ENCODE results near the gene SUSD1.

Gene SUSD1

DNA sequence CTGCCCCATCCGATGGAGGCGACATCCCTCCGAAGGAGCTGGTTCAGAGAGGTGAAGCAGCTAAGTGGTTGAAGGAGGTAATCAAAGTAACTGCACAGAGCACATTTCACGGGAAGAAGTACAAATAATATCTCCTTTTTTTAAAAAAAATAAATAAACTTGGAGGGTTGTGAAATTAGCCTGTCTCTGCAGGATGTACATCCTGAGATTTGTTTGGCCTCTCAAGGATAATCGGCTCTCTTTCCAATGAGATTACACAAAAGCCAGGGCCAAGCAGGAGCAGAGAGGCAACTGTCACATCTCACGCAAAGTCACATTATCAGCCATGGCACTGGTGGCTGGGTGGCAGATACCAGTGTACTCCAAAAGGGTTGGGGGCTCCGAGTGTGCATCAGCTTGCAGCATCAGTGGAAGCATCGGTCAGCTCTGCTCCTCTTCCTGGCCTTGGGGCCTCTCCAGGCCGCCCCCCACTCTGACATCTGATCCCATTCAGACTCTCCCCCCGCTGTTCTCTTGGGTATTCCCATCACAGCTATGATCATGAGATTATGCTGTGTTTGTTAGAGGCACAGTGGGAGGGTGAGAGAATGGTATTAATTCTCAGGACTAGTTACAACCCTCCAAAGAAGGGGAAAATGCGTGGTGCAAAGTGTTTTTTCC, 168.6 kb downstream of the SUSD1 start:
- no peak for DNase-seq

DNA sequence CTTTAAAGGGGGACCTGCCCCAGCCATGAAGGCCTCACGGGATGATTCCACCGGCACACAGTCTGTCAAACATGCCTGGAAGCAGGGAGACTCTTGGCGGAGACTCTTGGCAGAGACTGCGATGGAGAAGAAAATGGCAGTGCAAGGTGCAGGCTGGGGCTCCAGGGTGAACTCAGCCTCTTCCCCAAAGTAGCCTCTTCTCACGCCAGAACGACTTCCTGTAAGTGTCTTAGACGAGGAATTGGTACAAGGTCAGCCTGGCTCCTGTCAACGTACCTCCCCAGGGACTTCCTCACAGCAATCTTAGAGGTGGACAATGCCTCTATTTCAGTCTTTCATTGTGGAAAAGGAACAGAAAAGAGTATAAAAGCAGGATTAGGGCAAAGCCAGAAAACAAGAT, 169.2 kb downstream of the SUSD1 start:
- DNase-seq = no peak

DNA sequence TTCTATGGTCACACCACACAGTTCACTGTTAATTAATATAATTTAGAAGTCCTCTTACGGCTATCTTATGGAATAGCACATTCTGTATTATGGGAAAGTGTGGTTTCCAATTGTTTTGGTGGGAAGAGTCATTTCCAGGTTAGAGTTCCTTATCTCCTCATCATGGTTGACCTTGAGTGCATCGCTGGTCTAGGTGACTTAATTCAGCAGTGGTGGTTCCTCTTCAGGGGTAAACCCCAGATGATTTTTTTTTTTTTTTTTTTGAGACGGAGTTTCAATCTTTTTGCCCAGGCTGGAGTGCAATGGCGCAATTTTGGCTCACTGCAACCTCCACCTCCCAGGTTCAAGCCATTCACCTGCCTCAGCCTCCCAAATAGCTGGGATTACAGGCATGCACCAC, 171.6 kb downstream of the SUSD1 start:
- no peak for DNase-seq

DNA sequence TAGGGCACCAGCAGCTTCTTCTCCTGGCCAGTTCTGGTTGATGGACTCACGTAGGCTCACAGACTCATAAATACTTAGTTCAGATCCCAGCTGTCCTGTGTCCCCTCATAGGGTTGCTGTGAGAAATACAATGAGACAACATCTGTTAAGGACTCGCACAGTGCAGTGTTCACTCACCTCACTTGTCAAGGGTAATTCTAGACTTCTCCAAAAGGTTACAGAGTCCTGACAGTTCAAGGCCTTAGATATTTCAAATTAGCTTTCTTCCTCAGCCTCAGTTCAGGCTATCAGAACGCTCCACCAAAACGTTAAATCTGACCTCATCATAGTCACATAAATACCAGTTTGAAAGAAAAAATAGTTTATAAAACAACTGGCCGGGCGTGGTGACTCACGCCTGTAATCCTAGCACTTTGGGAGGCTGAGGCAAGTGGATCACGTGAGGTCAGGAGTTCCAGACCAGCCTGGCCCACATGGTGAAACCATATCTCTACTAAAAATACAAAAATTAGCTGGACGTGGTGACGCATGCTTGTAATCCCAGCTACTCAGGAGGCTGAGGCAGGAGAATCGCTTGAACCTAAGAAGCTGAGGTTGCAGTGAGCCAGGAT, 172.1 kb downstream of the SUSD1 start:
- DNase-seq = no peak

DNA sequence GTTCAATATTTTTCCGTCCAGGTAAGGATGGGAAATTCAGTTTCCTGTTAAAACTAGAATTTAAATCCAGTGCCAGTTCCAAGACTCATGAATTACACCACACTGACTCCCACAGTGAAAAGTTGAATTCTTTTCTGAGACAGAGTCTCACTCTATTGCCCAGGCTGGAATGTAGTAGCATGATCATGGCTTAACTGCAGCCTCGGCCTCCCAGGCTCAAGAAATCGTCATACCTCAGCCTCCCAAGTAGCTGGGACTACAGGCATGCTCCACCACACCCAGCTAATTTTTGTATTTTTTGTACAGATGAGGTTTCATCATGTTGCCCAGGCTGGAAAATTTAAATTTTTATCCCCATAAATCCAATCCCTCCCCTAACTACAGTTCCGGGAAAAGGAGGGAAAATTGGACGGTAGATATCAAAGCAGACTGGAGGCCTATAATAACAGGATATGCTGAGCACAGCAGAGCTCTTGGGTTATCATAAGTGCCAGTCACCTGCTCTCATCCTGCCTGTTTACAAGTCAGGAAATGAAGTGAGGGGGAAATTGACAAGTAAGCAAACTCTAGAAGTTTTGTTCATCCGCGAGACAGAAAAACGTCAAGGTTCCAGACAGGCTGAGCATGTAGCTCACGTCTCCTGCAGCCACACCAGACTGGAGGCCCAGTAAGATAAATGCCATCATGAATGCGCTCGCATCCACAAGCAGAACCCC, 172.8 kb downstream of the SUSD1 start:
- no peak for DNase-seq

DNA sequence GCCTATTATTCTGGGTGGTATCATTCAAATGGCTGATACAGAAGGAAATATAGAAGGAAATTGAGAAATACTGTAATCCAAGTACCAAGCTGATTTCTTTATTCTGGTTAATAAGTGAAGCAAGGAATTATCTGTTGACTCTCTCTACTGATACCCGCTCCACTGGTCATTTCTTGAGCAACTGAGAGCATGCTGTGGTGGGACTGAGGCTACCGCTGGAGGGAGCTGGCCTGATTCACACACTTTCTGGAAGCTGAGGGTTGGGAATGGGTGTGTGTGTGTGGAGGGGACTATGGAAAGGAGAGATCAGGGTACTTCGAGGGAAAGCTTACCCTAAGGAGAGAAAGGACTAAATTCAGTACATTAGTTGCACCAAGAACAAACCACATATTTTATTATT, 174.4 kb downstream of the SUSD1 start:
- no peak for DNase-seq

DNA sequence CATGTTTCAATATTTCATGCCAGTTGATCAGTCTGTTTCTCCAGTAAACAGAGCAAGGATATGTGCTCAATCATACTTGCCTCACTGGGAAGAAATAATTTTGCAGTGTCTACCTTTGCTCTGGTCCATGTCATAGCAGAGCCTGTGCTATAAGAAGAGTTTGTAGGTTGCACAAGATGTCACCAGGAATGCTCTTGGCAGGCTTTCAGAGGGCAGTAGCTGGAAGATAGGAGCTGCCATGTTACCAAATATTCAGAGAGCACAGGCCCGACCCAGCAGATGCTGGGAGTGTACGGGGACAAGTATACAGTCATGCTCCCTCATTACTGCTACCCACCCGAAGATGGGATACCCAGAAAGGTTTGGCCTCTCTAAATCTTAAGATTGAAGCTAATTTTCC, 175.8 kb downstream of the SUSD1 start:
- no peak for DNase-seq

DNA sequence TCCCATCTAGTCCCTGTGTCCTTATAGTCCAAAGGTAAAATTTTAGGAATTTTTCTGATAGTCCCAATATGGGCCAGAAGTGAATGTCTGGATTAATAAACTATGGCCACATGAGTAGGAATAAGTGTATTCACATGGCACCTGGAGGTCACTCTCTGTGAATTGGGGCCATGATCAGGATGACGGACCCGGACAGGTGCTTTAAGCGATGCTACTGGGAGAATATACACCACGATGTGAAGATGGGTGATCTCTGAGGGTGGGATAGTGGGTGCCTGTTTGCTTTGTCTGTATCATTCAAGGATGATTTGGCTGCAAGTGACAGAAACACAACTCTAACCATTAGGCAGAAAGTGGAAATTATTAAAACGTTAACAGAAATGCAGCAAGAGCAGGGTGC, 177.3 kb downstream of the SUSD1 start:
- no peak for DNase-seq

DNA sequence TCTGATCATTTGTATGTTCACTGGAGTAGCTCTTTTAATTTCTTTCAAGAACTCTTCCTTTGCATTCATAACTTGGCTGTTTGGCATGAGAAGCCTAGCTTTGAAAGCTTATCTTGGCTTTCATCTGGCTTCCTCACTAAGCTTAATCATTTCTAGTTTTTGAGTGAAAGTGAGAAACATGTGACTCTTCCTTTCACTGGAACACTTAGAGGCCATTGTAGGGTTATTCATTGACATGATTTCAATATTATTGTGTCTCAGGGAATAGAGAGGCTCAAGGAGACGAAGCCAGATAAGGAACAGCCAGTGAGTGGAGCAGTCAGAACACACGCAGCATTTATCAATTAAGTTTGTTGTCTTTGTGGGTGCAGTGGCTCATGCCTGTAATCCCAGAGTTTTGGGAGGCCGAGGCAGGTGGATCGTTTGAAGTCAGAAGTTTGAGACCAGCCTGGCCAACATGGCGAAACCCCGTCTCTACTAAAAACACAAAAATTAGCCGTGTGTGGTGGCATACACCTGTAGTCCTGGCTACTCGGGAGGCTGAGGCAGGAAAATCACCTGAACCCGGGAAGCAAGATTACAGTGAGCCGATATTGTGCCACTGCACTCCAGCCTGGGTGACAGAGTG, 180.2 kb downstream of the SUSD1 start:
- DNase-seq = no peak

DNA sequence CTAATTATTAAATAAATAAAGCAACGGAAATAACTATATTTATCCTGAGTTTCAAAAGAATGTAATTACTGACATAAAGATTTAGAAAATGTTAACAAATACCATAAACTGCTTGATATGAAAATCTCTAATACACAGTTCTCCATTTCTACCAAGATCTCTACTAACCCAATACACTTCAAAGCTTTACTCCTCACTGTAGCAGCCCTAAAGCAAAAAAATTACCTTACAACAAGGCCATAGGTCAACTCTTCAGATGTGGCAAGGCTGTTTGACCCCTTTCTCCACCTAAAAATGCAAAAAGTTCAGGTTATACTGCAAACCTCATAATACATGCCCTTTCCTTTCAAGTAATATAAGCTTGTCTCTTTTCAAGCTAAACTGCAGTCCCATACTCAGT, 181.8 kb downstream of the SUSD1 start:
- DNase-seq = no peak

DNA sequence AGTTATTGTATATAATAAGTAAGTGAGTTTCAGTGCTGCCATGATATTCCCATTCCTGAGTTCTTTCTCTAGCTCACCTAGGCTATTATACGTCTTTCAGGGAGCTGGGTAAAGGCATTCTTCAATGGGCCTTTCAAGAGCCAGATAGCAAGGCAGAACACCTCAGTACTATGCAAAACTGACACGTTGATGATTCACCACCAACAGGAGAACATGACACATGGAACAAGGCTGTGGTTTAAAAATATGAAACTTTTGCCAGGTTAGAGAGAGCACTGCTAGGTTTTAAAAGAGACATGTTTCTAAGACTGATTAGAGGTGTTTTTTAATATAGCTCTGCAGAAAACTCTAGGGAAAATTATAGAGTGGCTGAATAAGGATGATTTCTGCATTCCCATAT, 182.6 kb downstream of the SUSD1 start:
- DNase-seq = no peak

DNA sequence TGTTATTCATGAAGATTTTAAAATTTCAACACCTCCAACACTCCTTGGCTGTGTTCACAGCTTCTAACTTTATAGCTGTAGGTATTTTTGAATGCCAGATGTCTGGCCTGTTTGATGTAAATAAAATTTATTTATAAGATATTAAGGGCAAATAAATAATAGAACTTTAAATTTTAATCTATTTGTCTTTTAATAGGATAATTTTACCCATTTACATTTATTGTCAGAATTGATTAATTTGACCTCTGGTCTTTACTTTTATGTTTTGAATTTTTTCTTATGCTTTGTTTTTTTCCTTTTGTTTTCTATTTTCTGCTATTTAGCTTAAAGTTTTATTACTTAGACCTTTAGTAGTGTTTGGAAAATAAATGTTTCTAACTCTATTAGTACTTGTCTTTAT, 183.9 kb downstream of the SUSD1 start:
- no peak for DNase-seq
